CD1c-positive myeloid dendritic cell (primary cell): ENCODE data around the gene ZNF750.

Source experiments
- DNase-seq: peaks from one replicate; pipeline ENCODE4 v3.0.0-alpha.2; 2016; ENCODE audit errors: extremely low spot score

ZNF750 gene

GRCh38 chr17:82812058-82812457 lies 27.8 kb downstream of the ZNF750 start:
- DNase-seq: no peak

GRCh38 chr17:82810644-82811430 lies 29.0 kb downstream of the ZNF750 start:
- DNase-seq: no peak

GRCh38 chr17:82808921-82809905 lies 30.6 kb downstream of the ZNF750 start:
- no peak for DNase-seq

GRCh38 chr17:82808006-82808405 lies 31.8 kb downstream of the ZNF750 start:
- DNase-seq: no peak

- DNase-seq: no peak
Observed at GRCh38 chr17:82807562-82807961, 32.3 kb downstream of the ZNF750 start.

GRCh38 chr17:82807101-82807500 lies 32.7 kb downstream of the ZNF750 start:
- DNase-seq: no peak

GRCh38 chr17:82806645-82807044 lies 33.2 kb downstream of the ZNF750 start:
- DNase-seq: no peak

- no peak for DNase-seq
Observed at GRCh38 chr17:82805823-82806222, 34.0 kb downstream of the ZNF750 start.

GRCh38 chr17:82805254-82805653 lies 34.6 kb downstream of the ZNF750 start:
- DNase-seq: no peak

GRCh38 chr17:82804442-82805191 lies 35.2 kb downstream of the ZNF750 start:
- no peak for DNase-seq

GRCh38 chr17:82803606-82804005 lies 36.2 kb downstream of the ZNF750 start:
- no peak for DNase-seq

- DNase-seq: no peak
Observed at GRCh38 chr17:82803185-82803584, 36.6 kb downstream of the ZNF750 start.

GRCh38 chr17:82802075-82802780 lies 37.6 kb downstream of the ZNF750 start:
- DNase-seq: no peak

- DNase-seq: no peak
Observed at GRCh38 chr17:82801377-82801970, 38.3 kb downstream of the ZNF750 start.

- no peak for DNase-seq
Observed at GRCh38 chr17:82800885-82801284, 38.9 kb downstream of the ZNF750 start.

- DNase-seq: no peak
Observed at GRCh38 chr17:82799591-82799990, 40.2 kb downstream of the ZNF750 start.

- no peak for DNase-seq
Observed at GRCh38 chr17:82798752-82799151, 41.1 kb downstream of the ZNF750 start.

- DNase-seq: no peak
Observed at GRCh38 chr17:82797061-82797460, 42.8 kb downstream of the ZNF750 start.

- no peak for DNase-seq
Observed at GRCh38 chr17:82795615-82796014, 44.2 kb downstream of the ZNF750 start.

- no peak for DNase-seq
Observed at GRCh38 chr17:82794781-82795482, 44.9 kb downstream of the ZNF750 start.
